CD4-positive, alpha-beta T cell treated with Interleukin-6 at 100 ng/mL for 8 hours (primary cell): ENCODE data around the gene MYBBP1A.
"Not testable (repeated sequence)": the region's sequence is repeated elsewhere in the genome, so short reads cannot be mapped to it uniquely, and the experiment has no call there.

Experiments used
- DNase-seq: peaks from one replicate; pipeline ENCODE4 v3.0.0-alpha.2; 2020; ENCODE audit warnings: mixed read lengths, low spot score

Gene MYBBP1A

DNA sequence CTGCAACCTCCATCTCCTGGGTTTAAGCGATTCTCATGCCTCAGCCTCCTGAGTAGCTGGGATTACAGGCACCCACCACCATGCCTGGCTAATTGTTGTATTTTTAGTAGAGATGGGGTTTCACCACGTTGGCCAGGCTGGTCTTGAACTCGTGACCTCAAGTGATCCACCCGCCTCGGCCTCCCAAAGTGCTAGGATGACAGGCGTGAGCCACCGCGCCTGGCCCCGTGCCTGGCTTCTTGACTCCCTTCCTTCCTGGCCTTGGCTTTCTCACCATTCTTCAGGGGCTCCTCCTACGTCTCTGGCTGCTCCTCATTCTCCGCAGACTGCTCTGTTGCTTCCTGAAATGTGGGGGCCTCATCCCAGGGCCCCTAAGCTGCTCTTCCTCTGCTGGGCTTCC lies 34.9 kb upstream of the MYBBP1A start:
- DNase-seq, result not testable (repeated sequence)

DNA sequence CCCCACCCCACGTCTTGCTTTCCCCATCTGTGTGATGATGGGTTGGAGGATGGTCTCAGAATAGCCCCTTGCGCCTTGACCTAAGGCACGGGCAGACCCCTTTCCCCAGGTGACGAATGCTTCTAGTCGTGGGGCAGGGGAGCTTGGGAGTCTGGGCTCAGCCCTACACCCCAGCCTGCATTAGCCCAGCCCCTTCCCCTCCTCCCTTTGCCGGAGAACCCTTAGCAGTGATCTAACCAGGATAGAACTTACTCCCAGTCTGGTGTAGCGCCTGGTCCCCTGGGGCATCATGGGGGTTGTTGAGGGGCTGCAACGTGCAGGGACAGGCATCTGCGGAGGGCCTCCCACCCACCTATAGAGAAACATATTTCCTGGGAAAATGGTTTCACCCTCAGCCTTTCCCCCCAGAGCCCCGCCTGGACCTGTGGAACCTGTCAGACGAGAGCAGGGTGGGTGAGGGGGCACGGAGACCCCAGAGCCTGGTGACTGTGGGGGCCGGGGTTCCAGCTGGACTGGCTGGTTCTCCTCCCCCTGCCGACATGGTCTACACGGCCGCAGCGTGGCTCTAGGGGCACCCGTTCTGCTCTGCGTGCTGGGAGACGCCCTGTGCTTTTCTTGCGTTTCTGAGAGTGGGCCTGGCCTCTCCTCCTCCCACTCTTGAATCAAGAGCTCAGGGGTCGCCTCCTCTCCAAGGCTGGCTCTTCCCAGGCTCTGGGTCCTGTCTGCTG lies 33.9 kb upstream of the MYBBP1A start:
- no peak for DNase-seq

DNA sequence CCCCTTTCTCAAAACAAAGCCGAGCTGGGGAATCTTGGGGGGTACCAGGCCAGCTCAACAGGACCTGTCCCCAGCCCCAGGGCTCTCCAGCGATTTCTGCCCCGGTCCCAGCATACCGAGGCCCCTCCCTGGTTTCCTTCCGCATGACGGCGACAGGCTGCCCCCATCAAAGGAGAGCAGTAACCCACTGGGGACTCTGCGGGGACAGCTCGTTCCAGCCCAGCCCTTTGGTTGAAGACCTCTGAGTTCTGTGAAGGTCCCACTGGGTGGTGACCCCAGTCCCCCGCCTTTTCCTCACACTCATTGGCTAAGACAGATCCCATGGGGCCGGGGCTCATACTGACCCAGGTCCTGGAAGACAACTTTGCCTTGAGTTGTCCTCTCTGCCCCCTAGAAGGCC lies 33.2 kb upstream of the MYBBP1A start:
- DNase-seq, result no peak

DNA sequence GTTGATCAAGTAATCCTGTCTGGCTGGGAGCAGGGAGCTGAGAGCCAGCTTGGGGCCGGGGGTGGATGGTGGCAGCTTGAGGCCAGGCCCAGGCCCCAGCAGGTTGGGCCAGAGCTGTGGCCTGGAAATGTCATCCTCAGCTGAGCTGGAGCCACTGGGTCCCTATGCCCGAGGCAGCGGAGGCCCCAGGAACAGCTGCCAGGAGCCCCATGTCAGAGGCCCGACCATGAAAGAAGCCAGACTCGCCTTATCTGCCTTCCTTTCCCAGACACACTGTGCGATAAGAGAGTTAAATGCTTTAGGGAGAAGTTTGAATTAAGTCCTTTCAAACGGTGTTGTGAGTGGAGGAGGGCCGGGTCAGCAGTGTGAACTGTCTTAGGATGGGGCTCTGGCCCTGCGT lies 32.6 kb upstream of the MYBBP1A start:
- DNase-seq, result no peak

DNA sequence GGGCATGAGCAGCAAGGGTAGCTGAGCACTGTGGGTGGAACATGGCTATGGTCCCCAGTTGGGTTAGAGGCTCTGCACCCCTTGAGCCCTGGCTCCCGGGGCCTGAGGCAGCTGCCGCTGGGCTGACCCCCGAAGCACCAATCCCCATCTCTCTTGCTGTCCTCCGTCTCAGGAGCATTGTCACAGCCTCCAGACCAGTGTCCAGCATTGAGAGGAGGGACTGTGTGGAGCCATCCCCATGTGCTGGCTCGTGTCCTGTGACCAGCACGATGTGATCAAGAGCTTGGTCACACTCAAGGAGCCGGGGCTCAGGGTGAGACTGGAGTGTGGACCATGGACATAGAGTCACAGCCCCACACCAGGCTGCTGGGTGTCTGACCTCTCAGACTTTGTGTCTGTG lies 32.0 kb upstream of the MYBBP1A start:
- no peak for DNase-seq

DNA sequence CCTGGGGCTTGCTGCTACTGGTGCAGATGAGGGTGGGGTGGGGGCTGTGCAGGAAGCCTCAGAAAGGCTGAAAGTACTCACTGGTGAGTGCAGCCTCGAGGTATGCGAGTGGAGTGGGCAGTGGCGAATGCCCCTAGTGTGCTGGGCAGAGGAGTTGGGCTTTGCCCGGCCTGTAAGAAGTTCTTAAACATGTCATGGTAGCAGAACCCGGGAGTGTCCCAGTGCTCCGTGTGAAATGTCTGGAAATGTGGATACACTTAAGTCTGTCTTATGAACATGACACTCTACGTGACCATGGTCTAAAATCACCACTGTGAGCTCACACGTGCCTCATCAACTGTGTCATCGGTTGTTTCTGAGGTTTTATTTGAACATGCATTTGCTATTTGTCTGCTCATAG lies 30.9 kb upstream of the MYBBP1A start:
- no peak for DNase-seq

DNA sequence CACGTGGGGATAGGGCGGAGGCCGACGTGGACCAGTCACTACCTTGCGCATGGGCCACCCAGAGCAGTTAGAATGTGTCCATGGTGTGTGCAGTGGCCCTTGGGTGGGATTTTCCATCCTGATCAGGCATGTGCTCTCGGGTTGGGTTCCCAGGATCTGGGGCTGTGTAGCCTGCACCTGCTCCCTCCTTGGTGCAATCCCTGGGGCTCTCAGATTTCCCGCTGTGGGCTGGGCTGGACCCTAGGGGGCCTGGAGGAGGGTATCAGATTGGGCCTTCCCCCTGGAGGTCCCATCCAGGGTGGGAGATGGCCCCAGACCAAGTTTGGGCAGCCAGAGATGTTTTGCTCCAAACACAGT lies 30.4 kb upstream of the MYBBP1A start:
- no peak for DNase-seq

DNA sequence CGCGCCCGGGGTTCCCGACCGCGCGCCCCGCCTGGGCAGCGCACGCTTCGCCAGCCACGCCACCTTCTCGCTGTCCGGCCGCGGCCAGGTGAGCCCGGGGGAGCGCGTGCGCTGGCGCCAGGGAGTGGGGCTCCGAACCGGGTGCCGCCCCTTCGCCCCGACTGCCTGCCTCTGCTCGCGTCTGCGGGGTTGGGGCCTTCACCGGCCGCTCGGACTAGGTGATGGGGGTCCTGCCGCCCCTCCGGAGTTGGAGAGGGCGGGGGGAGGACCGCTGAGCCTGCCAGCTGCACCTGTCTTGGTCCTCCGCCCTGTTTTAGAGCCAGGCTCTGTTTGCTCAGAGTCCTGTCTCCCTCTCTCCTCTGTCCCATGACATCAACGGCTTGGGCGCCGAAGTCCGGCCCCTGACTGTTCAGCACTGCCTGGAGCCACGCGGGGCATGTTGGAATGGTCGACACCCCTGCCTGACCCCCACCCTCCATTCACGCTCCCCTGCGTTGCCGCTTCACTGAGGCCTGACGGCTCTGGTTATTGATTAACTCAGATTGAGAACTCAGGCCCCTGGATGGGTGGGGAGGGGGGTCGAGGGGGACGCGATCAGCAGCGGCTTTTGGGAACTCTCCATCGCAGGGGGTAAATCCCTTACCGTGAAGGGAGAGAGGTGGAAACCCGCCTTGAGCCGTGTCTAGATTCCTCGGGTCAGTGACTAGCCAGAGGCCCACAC lies 29.9 kb upstream of the MYBBP1A start:
- DNase-seq, result no peak

DNA sequence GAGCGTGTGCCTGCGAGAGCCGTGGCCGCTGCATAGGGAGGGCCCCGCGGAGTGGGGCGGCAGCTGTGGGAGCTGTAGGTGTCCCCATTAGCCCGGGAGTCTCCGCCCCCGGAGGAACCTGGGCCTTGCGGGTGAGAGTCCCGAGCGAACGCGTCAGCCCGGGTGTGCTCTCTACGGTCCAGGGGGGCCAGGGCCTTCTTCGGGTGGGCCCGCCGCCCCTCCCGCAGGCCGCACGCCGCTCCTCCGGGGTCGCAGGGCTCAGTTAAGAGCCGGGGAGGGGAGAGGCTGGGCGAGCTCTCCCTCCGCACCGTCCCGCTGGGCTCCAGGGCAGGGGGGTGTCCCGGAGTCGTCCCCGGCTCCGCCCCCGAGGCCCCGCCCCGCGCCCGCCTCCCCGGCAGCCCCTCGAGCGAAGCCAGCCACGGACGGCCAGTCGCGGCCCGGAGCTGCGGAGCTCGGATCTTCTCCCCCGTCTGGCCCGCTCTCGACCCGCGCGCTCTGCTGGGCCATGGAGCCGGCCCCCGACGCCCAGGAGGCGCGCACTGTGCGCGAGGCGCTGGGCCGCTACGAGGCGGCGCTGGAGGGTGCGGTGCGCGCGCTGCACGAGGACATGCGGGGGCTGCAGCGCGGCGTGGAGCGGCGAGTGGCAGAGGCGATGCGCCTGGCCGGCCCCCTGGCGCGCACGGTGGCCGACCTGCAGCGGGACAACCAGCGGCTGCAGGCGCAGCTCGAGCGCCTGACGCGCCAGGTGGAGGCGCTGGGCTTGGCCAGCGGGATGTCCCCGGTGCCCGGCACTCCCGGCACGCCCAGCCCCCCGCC lies 29.1 kb upstream of the MYBBP1A start, which contains the start of gene SMTNL2:
Gene SMTNL2, plus strand, starts transcription at position 429 of the 816 bp plus-strand sequence. Its CDS starts 77 bp downstream, at position 506.
- no peak for DNase-seq

DNA sequence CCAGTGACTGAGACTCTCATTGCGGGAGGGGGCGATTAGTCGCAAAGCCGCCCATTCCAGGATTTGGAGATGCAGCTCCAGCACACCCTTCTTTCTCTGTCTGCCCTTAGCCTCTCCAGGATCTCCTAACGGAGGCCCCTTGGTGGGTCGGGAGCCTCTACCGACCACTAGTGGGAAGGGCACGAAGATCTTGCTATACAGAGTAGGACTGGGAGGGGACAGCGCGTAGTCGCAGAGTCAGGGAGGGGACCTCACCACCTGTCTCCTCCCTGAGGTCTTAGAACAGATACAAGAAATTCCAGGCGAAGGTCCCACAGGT lies 28.6 kb upstream of the MYBBP1A start:
- DNase-seq, result no peak

DNA sequence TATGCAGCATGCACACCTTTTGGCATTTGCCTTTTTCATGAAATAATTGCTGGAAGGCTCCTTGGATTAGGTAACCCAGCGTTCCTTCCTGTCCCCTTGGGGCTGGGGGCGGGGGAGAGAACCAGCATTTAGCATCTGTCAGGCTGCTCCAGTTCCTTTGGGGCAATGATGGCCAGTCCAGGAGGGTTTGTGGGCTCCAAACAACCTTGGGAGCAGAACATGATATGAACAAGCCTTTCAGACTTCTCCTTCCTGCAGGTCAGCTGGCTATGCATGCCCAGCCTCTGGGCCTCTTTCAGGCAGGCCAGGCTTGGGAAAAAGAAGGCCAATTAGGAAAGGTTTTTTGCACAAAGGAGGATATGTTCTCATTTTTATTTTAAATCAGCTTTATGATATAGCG lies 28.0 kb upstream of the MYBBP1A start:
- no peak for DNase-seq

DNA sequence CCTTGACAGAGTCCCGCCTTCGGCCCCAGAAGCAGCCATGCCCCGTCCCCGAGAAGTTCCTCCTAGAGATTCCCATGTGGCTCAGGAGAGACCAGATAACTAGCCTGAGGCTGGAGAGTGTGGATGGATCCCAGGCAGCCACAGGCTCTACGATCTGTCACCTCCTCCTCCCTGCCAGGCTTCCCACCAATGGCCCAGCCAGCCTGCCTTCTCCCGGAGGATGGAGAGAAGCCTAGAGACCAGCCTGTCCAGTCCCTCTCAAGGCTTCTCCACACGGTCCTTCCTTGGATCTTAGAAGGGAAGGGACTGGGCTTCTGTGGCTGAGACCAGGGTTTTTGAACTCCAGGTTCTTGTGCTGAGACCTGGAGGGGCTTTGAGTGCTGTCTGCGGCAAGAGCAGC lies 27.5 kb upstream of the MYBBP1A start:
- DNase-seq, result no peak

DNA sequence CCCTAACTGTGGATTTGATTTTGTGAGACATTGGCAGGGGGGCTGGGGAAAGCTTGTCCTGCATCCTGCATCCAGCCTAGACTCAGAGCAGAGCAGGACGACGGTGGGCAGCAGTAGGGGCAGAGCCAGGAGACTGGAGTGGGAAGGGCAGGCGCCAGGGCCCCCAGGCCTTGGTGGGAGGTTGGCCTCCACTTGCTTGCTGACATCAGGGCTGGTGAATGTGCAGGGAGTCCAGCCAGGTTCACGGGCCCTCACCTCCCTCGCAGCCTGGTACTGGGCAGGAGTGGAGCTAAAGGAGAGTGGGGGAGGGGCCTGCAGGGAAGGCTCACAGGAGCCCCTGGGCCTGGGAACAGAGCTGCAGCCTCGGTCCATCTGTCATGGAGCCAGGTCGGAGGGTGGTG lies 26.9 kb upstream of the MYBBP1A start:
- DNase-seq, result no peak

DNA sequence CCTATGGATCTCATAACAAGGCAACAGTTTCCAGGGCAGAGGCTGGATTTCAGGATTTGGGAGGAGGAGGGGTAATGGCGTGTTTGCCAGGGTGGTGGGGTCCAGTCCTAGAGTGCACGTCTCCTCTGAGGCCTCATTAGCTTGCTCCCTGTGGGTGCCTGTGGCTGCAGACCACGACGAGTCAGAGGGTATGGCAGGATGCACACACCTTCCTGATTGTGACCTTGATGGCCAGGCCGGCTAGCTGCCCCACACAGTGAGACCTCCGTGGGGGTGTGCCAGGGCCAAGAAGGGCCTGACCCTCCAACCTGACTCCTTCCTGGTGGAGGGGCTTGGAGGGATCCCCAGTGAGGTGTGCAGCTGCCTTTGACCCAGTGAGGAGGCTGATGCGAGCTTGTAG lies 25.1 kb upstream of the MYBBP1A start:
- DNase-seq, result no peak

DNA sequence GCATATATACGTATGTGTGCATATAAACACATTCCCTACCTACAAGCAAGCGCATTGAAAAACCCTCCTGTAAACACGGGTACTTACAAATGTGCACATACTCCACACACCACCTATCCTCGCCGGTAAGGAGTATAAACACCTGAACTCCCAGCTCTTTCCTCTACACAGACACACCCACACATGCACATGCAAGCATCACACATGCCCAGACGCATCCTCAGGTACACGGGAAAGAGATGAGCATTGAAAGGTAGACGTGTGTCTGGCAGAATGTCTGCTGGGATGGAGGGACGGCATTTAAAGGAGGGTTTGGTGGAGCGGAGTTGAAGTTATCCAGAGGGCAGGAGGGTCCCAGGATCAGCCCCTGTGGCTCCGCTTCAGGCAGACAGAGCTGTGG lies 24.5 kb upstream of the MYBBP1A start:
- DNase-seq, result no peak

DNA sequence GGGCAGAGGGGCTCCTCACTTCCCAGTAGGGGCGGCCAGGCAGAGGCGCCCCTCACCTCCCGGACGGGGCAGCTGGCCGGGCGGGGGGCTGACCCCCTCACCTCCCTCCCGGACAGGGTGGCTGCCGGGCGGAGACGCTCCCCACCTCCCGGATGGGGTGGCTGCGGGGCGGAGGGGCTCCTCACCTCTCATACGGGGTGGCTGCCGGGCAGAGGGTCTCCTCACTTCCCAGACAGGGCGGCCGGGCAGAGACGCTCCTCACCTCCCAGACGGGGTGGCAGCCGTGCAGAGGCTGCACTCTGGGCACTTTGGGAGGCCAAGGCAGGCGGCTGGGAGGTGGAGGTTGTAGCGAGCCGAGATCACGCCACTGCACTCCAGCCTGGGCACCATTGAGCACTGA lies 23.2 kb upstream of the MYBBP1A start:
- DNase-seq, result not testable (repeated sequence)

DNA sequence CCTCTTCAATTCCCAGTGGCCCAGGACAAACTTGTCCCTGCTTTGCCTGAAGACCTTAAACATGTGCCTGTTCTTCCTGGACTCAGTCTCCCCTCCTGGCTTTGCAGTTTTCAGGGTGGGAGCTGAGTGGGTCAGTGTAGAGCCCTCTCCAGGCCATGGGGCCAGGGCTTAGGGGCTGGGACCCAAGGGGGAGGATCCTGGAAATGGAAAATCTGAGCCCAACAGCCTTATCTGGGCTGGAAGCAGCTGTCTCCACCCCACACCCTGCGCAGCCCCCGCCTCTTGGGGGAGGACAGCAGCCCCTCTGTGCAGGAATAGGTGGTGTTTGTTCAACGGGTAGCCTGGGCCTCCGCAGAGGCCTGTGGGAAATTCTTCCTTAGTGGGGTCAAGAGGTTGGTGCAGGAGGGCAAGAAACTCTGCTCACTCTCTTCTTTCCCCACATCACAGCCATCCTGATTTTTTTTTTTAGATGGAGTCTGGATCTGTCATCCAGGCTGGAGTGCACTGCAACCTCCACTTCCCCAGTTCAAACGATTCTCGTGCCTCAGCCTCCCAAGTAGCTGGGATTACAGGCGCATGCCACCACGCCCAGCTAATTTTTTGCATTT lies 22.3 kb upstream of the MYBBP1A start:
- no peak for DNase-seq

DNA sequence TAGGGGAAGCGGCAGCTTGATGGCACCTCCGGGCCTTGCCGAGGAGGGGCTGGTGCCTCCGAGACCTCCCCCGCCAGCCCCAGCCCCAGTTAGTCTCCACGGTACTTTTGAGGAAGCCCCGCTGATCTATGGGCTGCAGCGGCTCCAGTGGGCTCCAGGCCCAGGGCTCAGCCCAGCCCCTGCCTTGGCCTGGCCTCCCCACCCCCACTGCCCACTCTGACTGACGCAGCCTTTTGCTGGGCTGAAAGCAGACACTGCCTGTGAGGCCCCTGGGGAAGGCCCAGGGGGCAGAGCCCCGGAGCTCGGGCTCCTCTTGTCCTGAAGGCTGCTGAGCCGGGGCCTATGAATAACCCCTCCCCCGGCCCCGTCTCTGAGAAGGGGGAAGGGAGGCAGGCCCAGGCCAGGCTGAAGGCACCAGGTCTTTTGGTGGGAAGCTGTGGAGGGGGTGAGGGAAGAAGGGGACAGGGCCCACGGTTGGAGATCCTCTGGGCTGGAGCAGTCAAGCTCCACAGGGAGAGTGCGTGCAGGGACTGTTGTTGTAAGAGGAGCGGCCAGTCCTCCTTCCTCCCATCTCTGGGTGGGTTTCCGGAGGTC lies 21.6 kb upstream of the MYBBP1A start:
- no peak for DNase-seq

DNA sequence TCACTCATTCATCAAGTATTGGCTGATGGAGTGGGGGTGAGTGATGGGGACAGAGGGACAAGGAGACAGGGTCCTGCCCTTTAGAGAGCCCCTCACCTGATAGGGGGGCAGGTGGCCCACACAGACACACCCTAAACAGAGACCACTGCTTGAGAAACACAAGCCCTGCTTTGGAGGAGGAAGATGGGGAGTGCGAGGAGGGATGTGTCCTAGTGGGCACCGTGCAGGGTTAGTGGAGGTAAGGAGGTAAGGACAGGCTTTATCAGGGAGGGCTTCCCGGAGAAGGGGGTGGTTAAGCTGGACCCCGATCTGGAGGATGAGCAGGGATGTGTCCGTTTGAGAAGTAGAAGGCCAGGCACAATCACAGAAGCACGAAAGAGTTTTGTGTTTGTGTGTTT lies 21.0 kb upstream of the MYBBP1A start:
- no peak for DNase-seq

DNA sequence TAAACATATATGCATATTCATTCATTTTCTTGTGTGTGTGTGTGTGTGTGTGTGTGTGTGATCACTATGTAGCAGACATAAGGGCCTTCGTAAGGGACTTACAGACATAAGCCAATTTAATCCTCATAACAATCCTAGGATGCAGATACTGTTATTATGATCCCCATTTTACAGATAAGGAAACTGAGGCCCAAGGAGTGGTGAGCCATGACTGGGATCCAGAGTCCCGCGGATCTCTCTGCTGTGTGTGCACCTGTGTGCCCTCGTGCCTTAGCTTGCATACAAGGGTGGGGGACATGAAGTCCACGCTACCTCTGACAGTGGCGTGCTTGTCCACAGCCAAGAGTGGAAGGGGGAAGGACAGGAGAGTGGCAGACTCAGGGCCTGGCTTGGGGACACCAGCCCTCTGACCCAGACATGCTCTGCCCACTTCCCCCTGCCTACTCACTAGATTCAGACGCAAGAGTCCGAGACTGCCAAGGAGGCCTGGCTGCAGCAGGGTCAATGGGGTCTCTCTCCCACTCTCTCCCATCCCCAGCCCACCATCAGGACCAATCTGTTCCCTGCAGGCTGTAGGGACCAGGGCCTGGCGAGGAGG lies 19.4 kb upstream of the MYBBP1A start:
- DNase-seq, result no peak

DNA sequence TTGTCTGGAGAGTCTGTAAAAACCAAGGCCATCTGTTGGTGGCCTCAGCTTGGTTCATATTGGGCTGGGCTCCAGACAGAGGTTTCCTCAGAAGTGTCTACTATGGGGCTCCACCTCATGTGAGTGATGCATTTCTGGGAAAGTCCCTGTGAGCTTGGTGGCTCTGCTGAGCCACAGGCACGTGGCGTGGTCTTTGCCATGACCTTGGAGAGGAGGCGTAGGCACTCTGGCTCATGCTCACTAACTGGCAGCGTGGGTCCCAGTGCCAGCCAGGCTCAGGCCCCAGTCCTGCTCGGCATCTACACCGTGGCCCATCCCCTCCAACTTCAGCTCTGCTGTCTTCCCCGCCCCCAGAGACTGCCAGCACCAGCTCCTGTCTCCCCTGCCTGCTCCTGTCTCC lies 18.5 kb upstream of the MYBBP1A start:
- peak; percentile 27 for DNase-seq

DNA sequence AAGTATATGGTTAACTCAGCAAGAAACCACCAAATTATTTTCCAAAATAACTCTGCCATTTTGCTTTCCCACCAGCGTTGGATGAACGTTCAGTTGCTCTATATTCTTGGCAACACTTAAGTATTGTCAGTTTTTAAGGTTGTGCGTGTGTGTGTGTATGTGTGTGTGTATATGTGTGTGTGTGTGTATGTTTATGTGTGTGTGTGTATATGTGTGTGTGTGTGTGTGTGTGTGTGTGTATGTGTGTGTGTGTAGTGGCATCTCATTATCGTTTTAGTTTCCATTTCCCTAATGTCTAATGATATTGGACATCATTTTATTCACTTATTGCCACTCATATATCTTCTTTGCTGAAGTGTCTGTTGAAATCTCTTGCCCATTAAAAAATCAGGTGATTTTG lies 17.9 kb upstream of the MYBBP1A start:
- DNase-seq, result no peak
